HCT116 (cell line): ENCODE data around the gene WNT9B. TPM values are rescaled to one million over a fixed set of nuclear protein-coding genes. Genes with fewer than 3 reads are reported as not detected.

Experiments used
- ATAC-seq: fragments of 200-7000 bp; cut with Tn5 transposase; 2 replicates; pipeline ENCODE4 v1.9.1; 2020; ENCODE audit warnings: mild to moderate bottlenecking, moderate library complexity
- BruUV-seq: library from RNA; stranded (reverse); fragments of 400-500 nt; replicated peaks from 2 replicates; lab custom pipeline; 2021; lab: Mats Ljungman, UMichigan
- CTCF ChIA-PET: fragments of 300-600 bp; sonication (Branson Sonifier 250); formaldehyde crosslinking; loops from one replicate; lab custom pipeline; 2021; ENCODE audit warnings: antibody characterized with exemption; lab: Charles Lee
- POLR2A ChIA-PET: fragments of 300-600, 350-600 bp; sonication (Branson Sonifier 250); formaldehyde crosslinking; loops from one replicate; lab custom pipeline; 2021; ENCODE audit warnings: antibody characterized with exemption; lab: Charles Lee
- RAD21 ChIA-PET, 2 experiments: fragments of 300-600 bp; sonication (Branson Sonifier 250); formaldehyde crosslinking; loops; one replicate each; lab custom pipeline; 2023; ENCODE audit warnings: low total read pairs in 2 of 2; ENCODE audit not compliant: uncharacterized antibody in 2 of 2, unreplicated experiment in 2 of 2, low non-redundant PET in 1 of 2; lab: Charles Lee
- DNase-seq: peaks from one replicate; pipeline ENCODE4 v3.0.0-alpha.2; 2010; ENCODE audit warnings: low read depth, low spot score
- H2AFZ ChIP-seq: fragments of 200-600 bp; shearing (Covaris generic), sonication (generic); 2 replicates; pipeline ENCODE4 v1.6.1; 2017; ENCODE audit warnings: low read depth, mixed run types, mixed read lengths, antibody characterized with exemption, low read length; ENCODE audit not compliant: poor library complexity, severe bottlenecking
- H3K27ac ChIP-seq: 2 replicates; pipeline ENCODE4 v1.5.1; 2012; ENCODE audit warnings: low read depth, low read length
- H3K27me3 ChIP-seq: fragments of 200-600 bp; sonication (generic); 2 replicates; pipeline ENCODE4 v1.6.1; 2016; ENCODE audit warnings: mixed run types, low read length, mixed read lengths; ENCODE audit not compliant: insufficient read depth
- H3K36me3 ChIP-seq, 2 experiments: fragments of 200-500 bp in 1 of 2; fragments of 200-600 bp in 1 of 2; sonication (Bioruptor generic) in 1 of 2; sonication (generic) in 1 of 2; 2 replicates each; pipeline versions ENCODE4 v1.5.1 to v1.6.1; 2014 to 2016; ENCODE audit warnings: low read length in 2 of 2, inconsistent platforms in 1 of 2, mixed read lengths in 1 of 2, mixed run types in 1 of 2; ENCODE audit not compliant: insufficient read depth in 2 of 2, control insufficient read depth in 1 of 2
- H3K4me1 ChIP-seq, 2 experiments: fragments of 200-600 bp in 1 of 2; sonication (generic) in 1 of 2; 2 replicates each; pipeline versions ENCODE4 v1.5.1 to v1.6.1; 2012 to 2017; ENCODE audit warnings: low read length in 2 of 2, inconsistent platforms in 1 of 2, mild to moderate bottlenecking in 1 of 2, mixed read lengths in 1 of 2, mixed run types in 1 of 2, moderate library complexity in 1 of 2; ENCODE audit not compliant: insufficient read depth in 2 of 2, control insufficient read depth in 1 of 2
- H3K4me2 ChIP-seq: fragments of 200-600 bp; sonication (generic); 2 replicates; pipeline ENCODE4 v1.6.1; 2017; ENCODE audit warnings: mixed run types, low read length, mixed read lengths
- H3K4me3 ChIP-seq, 2 experiments: fragments of 200-600 bp in 1 of 2; sonication (generic) in 1 of 2; replicated peaks in 1 of 2; 2 replicates each; pipeline ENCODE4 v1.5.1; 2011 to 2016; ENCODE audit warnings: low read length in 2 of 2, control low read depth in 1 of 2, low read depth in 1 of 2, mild to moderate bottlenecking in 1 of 2, mixed read lengths in 1 of 2, mixed run types in 1 of 2
- H3K79me2 ChIP-seq: fragments of 200-600 bp; sonication (generic); 2 replicates; pipeline ENCODE4 v1.6.1; 2017; ENCODE audit warnings: mild to moderate bottlenecking, mixed run types, low read length, moderate library complexity, mixed read lengths; ENCODE audit not compliant: insufficient read depth
- H3K9ac ChIP-seq: fragments of 200-600 bp; sonication (generic); 2 replicates; pipeline ENCODE4 v1.6.1; 2016; ENCODE audit warnings: low read length, mixed read lengths
- H3K9me2 ChIP-seq: fragments of 200-600 bp; sonication (generic), shearing (Covaris generic); 2 replicates; pipeline ENCODE4 v1.6.1; 2017; ENCODE audit warnings: mixed run types, mild to moderate bottlenecking, moderate library complexity; ENCODE audit not compliant: insufficient read depth
- H3K9me3 ChIP-seq, 2 experiments: fragments of 200-500 bp in 1 of 2; fragments of 200-600 bp in 1 of 2; sonication (Bioruptor generic) in 1 of 2; sonication (generic) in 1 of 2; 2 replicates each; pipeline ENCODE4 v1.6.1; 2014 to 2017; ENCODE audit warnings: low read length in 2 of 2, mixed read lengths in 2 of 2, inconsistent platforms in 1 of 2, low read depth in 1 of 2, mild to moderate bottlenecking in 1 of 2, mixed run types in 1 of 2, moderate library complexity in 1 of 2; ENCODE audit not compliant: control insufficient read depth in 1 of 2, insufficient read depth in 1 of 2
- H4K20me1 ChIP-seq: fragments of 200-600 bp; sonication (generic), shearing (Covaris generic); 2 replicates; pipeline ENCODE4 v1.6.1; 2017; ENCODE audit warnings: mixed run types, mild to moderate bottlenecking, moderate library complexity; ENCODE audit not compliant: insufficient read depth
- CBX3 ChIP-seq: IDR thresholded peaks from 2 replicates; pipeline ENCODE4 v1.6.1; 2012; ENCODE audit warnings: low read depth
- CTCF ChIP-seq, 3 experiments: fragments of 200-600 bp in 1 of 3; sonication (generic) in 1 of 3; IDR thresholded peaks in 2 of 3; conservative IDR thresholded peaks in 1 of 3; 2 replicates each; pipeline ENCODE4 v1.5.1; 2012 to 2017; ENCODE audit warnings: low read depth in 2 of 3, low read length in 2 of 3, antibody characterized with exemption in 1 of 3, borderline replicate concordance in 1 of 3, control low read depth in 1 of 3, mild to moderate bottlenecking in 1 of 3, mixed read lengths in 1 of 3, mixed run types in 1 of 3, moderate library complexity in 1 of 3; ENCODE audit not compliant: insufficient read depth in 1 of 3
- EGR1 ChIP-seq: IDR thresholded peaks from 2 replicates; pipeline ENCODE4 v1.6.1; 2012; ENCODE audit warnings: low read depth
- EZH2 ChIP-seq: fragments of 200-600 bp; sonication (generic); IDR thresholded peaks from 2 replicates; pipeline ENCODE4 v1.6.1; 2017; ENCODE audit warnings: antibody characterized with exemption, mixed run types
- FOSL1 ChIP-seq: IDR thresholded peaks from 2 replicates; pipeline ENCODE4 v1.6.1; 2012; ENCODE audit warnings: low read depth
- TCF7L2 ChIP-seq: IDR thresholded peaks from 2 replicates; pipeline ENCODE4 v1.7.0; 2011; ENCODE audit warnings: borderline replicate concordance, inconsistent platforms; ENCODE audit not compliant: insufficient read depth, insufficient read length; ENCODE audit errors: extremely low read depth
- YY1 ChIP-seq: IDR thresholded peaks from 2 replicates; pipeline ENCODE4 v1.6.1; 2011; ENCODE audit warnings: low read length, low read depth, moderate library complexity, mild to moderate bottlenecking; ENCODE audit not compliant: insufficient replicate concordance; ENCODE audit errors: extremely low read depth
- ZBTB33 ChIP-seq: IDR thresholded peaks from 2 replicates; pipeline ENCODE4 v1.6.1; 2011; ENCODE audit warnings: mild to moderate bottlenecking, low read length, moderate library complexity; ENCODE audit not compliant: insufficient replicate concordance; ENCODE audit errors: extremely low read depth
- ZFX ChIP-seq: fragments of 450-650 bp; IDR thresholded peaks from 2 replicates; pipeline ENCODE4 v1.6.1; 2017
- ZNF274 ChIP-seq: fragments of 200-500 bp; sonication (Bioruptor generic); IDR thresholded peaks from 2 replicates; pipeline ENCODE4 v1.6.1; 2014; ENCODE audit warnings: mild to moderate bottlenecking, low read depth, low read length, inconsistent platforms
- intact Hi-C: fragments of 100-400 bp; cut with micrococcal nuclease; formaldehyde crosslinking; loops from 2 replicates; pipeline ENCODE4 v1.10.0; 2022
- total RNA-seq: library from RNA; stranded (reverse); gene quantifications from one replicate; pipeline ENCODE4 v1.2.1, GENCODE V29; 2021; ENCODE audit not compliant: unreplicated experiment

WNT9B gene
- total RNA-seq, 1 experiment from 2014 or later: not detected

- DNase-seq (no peak), ATAC-seq (no peak)
- RAD21 ChIA-PET: no interaction called here
- H2AFZ ChIP-seq: no peak overlapping the region
- BruUV-seq: no TSS peak
- no peaks in the 10 kb centered on the region for H3K9me3 ChIP-seq
- H3K9me2 ChIP-seq: no peaks in the 10 kb centered on the region
- no peaks in the 10 kb centered on the region for H4K20me1 ChIP-seq
- H3K4me2 ChIP-seq: no peak overlapping the region
- POLR2A ChIA-PET: no interaction called here
- H3K4me3 ChIP-seq: no peak overlapping the region
- no peak for TF ChIP-seq ZFX
- no peak for TF ChIP-seq FOSL1
- TF ChIP-seq YY1: no peak
- no peak for TF ChIP-seq EZH2
- no peak for TF ChIP-seq TCF7L2
- TF ChIP-seq ZNF274: no peak
- TF ChIP-seq CBX3: no peak
- TF ChIP-seq CTCF (IDR thresholded peaks at IDR 0.05 in 2 of 3, conservative IDR thresholded peaks at IDR 0.05 in 1 of 3; ENCODE audit: borderline replicate concordance in 1 of 3, insufficient read depth in 1 of 3, low read depth in 2 of 3, low read length in 2 of 3): no peak
- TF ChIP-seq EGR1: no peak
- no peak for TF ChIP-seq ZBTB33
- no peak overlapping the region for H3K27ac ChIP-seq
- H3K4me1 ChIP-seq: peaks cover 4 to 13% of the 10 kb centered on the region in 2 experiments; a peak in 3 of 4 replicates
- H3K79me2 ChIP-seq: no peaks in the 10 kb centered on the region
- H3K36me3 ChIP-seq: no peaks in the 10 kb centered on the region
- intact Hi-C loops: no loop called here
- CTCF ChIA-PET: interaction anchor here (0.7 to 1.4 kb wide), 2 partner anchors 10 to 694 kb away, joined by 3 to 9 read pairs; no protein-coding TSS in a partner anchor
- no peaks in the 10 kb centered on the region for H3K27me3 ChIP-seq
- H3K9ac ChIP-seq: no peak overlapping the region
These were observed 25.3 kb upstream of the WNT9B start for GRCh38 chr17:46826116-46826515.
